HepG2 (cell line): ENCODE measurements around the gene BLOC1S4. TPM values are rescaled to one million over a fixed set of nuclear protein-coding genes. Genes with fewer than 3 reads are reported as not detected.

Experiments used
- EED ChIP-seq: sonication (generic); formaldehyde crosslinking; IDR thresholded peaks from 2 replicates; pipeline ENCODE4 v1.5.0; 2020; ENCODE audit warnings: mild to moderate bottlenecking, missing genetic modification reagents
- FOXK1 ChIP-seq: sonication (generic); formaldehyde crosslinking; IDR thresholded peaks from 2 replicates; pipeline ENCODE4 v1.4.0; 2020; ENCODE audit warnings: low read depth, missing genetic modification reagents, borderline replicate concordance
- HNRNPLL ChIP-seq: fragments of 200-400 bp; formaldehyde crosslinking; IDR thresholded peaks from 2 replicates; pipeline ENCODE4 v1.6.1; 2017; ENCODE audit warnings: mild to moderate bottlenecking, low read depth, low read length; ENCODE audit not compliant: poor library complexity, severe bottlenecking
- NFIB ChIP-seq: sonication (generic); formaldehyde crosslinking; IDR thresholded peaks from 2 replicates; pipeline ENCODE4 v1.9.0; 2021; ENCODE audit warnings: missing genetic modification reagents, mild to moderate bottlenecking, borderline replicate concordance
- SRY ChIP-seq: sonication (generic); formaldehyde crosslinking; IDR thresholded peaks from 2 replicates; pipeline ENCODE4 v1.8.0; 2022; ENCODE audit warnings: mild to moderate bottlenecking, missing genetic modification reagents
- SSRP1 ChIP-seq: IDR thresholded peaks from 2 replicates; pipeline ENCODE4 v1.6.1; 2016; ENCODE audit warnings: control low read depth
- ZBTB7A ChIP-seq: sonication (generic); formaldehyde crosslinking; IDR thresholded peaks from 2 replicates; pipeline ENCODE4 v1.8.0; 2022; ENCODE audit warnings: mild to moderate bottlenecking, missing genetic modification reagents
- ZFP90 ChIP-seq: sonication (generic); formaldehyde crosslinking; IDR thresholded peaks from 2 replicates; pipeline ENCODE4 v1.8.0; 2022; ENCODE audit warnings: missing genetic modification reagents, mild to moderate bottlenecking, inconsistent platforms, borderline replicate concordance
- ZNF225 ChIP-seq: sonication (generic); formaldehyde crosslinking; IDR thresholded peaks from 2 replicates; pipeline ENCODE4 v1.4.0; 2020; ENCODE audit warnings: mild to moderate bottlenecking, missing genetic modification reagents
- ZNF547 ChIP-seq: sonication (generic); formaldehyde crosslinking; IDR thresholded peaks from 2 replicates; pipeline ENCODE4 v1.5.1; 2020; ENCODE audit warnings: mild to moderate bottlenecking, missing genetic modification reagents
- ZNF557 ChIP-seq: sonication (generic); formaldehyde crosslinking; IDR thresholded peaks from 2 replicates; pipeline ENCODE4 v1.4.0; 2020; ENCODE audit warnings: missing genetic modification reagents
- ZNF567 ChIP-seq: sonication (generic); formaldehyde crosslinking; IDR thresholded peaks from 2 replicates; pipeline ENCODE4 v1.8.1; 2023; ENCODE audit warnings: mild to moderate bottlenecking, missing genetic modification reagents, borderline replicate concordance
- ZNF570 ChIP-seq: sonication (generic); formaldehyde crosslinking; IDR thresholded peaks from 2 replicates; pipeline ENCODE4 v1.4.0; 2020; ENCODE audit warnings: mild to moderate bottlenecking, missing genetic modification reagents, borderline replicate concordance
- ZNF709 ChIP-seq: sonication (generic); formaldehyde crosslinking; IDR thresholded peaks from 2 replicates; pipeline ENCODE4 v1.5.0; 2020; ENCODE audit warnings: mild to moderate bottlenecking, missing genetic modification reagents
- ZNF746 ChIP-seq: sonication (generic); formaldehyde crosslinking; IDR thresholded peaks from 2 replicates; pipeline ENCODE4 v1.8.0; 2022; ENCODE audit warnings: mild to moderate bottlenecking, missing genetic modification reagents
- ZNF816 ChIP-seq: sonication (generic); formaldehyde crosslinking; IDR thresholded peaks from 2 replicates; pipeline ENCODE4 v1.8.0; 2022; ENCODE audit warnings: missing genetic modification reagents, mild to moderate bottlenecking, borderline replicate concordance
- polyA plus RNA-seq, 8 experiments: library from polyadenylated mRNA; depleted of rRNA in 3 of 8; stranded (reverse) in 7 of 8; unstranded in 1 of 8; fragments of >200 nt; fragmentation: Illumina TruSeq in 4 of 8; extraction: Trizol in 4 of 8; gene quantifications; 2 replicates each; pipeline versions ENCODE4 v1.2.1 to v1.2.3, GENCODE V29; 2011 to 2016; ENCODE audit warnings: low read depth in 4 of 8, missing spikeins in 1 of 8, mixed read lengths in 1 of 8; ENCODE audit not compliant: insufficient read depth in 1 of 8
- total RNA-seq, 5 experiments: library from RNA; depleted of rRNA; stranded (reverse); fragments of >200 nt; fragmentation: Illumina TruSeq; extraction: Trizol; gene quantifications; 2 replicates each; pipeline ENCODE4 v1.2.3, GENCODE V29; 2016; ENCODE audit warnings: low read depth in 1 of 5
- TF ChIP-seq, protein P1 (sequence below): IDR thresholded peaks from 2 replicates; pipeline ENCODE4 v1.6.1; 2018; ENCODE audit warnings: missing genetic modification reagents, mild to moderate bottlenecking, missing compliant biosample characterization
- TF ChIP-seq, protein P2 (sequence below): sonication (generic); formaldehyde crosslinking; IDR thresholded peaks from 2 replicates; pipeline ENCODE4 v1.4.0; 2020; ENCODE audit warnings: missing genetic modification reagents
- TF ChIP-seq, protein P3 (sequence below): sonication (generic); formaldehyde crosslinking; IDR thresholded peaks from 2 replicates; pipeline ENCODE4 v1.4.0; 2020; ENCODE audit warnings: missing genetic modification reagents
- TF ChIP-seq, protein P4 (sequence below): sonication (generic); formaldehyde crosslinking; IDR thresholded peaks from 2 replicates; pipeline ENCODE4 v1.4.0; 2020; ENCODE audit warnings: mild to moderate bottlenecking, low read depth, missing genetic modification reagents

The BLOC1S4 gene
- total and polyA plus RNA-seq, 2 of the 13 experiments (the other 11 are each of a cell fraction or from before 2014, with no cell fraction given), result 15.5 to 20.9 TPM

DNA sequence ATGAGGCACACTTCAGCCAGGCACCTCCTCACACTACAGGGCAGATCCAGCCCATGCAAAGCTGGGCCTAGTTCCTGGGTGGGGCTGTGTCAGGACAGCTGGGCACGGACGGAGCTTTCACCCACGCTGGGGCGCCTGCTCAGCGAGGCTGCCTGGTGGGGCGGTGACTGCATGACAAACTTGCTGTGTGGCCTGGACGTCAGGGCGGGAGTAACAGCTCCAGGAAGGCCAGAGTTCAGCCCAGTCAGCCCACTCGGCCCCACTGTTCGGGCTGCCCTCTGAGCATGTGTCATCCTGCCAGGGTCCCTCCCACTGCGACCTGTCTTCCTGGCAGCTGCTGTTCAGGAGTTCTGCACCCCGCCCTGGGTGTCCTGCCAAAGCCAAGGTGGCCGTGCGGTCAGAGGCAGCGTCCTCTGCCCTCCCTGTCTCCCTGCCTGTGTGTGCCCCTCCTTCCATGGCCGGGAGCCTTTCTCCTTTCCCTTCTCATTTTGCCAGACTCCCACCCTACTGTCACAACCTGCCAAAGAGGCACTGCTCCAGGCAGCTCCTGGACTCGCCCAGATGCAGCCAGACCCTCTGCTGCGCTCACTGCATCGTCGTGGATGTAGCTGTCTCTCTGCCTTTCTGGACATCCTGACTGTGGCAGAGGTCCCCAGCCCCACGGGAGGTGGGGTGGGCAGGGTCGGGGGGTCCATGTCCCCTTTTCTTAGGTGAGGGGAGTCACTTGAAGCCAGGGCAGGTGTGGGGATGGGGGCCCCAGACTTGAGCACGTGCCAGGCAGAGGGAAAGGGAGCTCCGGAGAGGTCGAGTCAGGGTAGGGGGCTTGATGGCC lies 33.6 kb downstream of the BLOC1S4 start (continued):
- TF ChIP-seq ZNF547 (CRISPR knock-in tag) (peak; percentile 71), ZNF557 (CRISPR knock-in tag) (no peak), ZNF225 (CRISPR knock-in tag) (no peak), NFIB (CRISPR knock-in tag) (no peak), ZNF816 (CRISPR knock-in tag) (no peak), ZNF567 (CRISPR knock-in tag) (peak; percentile 25; the same call in 1 of the 2 replicates), FOXK1 (CRISPR knock-in tag) (no peak), ZNF570 (CRISPR knock-in tag) (no peak), ZFP90 (0 out of 2 replicates have a peak, but pooled peaks have one; percentile 56), ZBTB7A (CRISPR knock-in tag) (no peak), ZNF746 (CRISPR knock-in tag) (no peak; the same call in 1 of the 2 replicates), ZNF709 (peak; percentile 87), SSRP1 (no peak), EED (CRISPR knock-in tag) (no peak), SRY (no peak), HNRNPLL (peak; percentile 40)
- TF ChIP-seq, protein P1, sequence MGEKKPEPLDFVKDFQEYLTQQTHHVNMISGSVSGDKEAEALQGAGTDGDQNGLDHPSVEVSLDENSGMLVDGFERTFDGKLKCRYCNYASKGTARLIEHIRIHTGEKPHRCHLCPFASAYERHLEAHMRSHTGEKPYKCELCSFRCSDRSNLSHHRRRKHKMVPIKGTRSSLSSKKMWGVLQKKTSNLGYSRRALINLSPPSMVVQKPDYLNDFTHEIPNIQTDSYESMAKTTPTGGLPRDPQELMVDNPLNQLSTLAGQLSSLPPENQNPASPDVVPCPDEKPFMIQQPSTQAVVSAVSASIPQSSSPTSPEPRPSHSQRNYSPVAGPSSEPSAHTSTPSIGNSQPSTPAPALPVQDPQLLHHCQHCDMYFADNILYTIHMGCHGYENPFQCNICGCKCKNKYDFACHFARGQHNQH (CRISPR knock-in tag), result peak; percentile 93
- TF ChIP-seq, protein P2, sequence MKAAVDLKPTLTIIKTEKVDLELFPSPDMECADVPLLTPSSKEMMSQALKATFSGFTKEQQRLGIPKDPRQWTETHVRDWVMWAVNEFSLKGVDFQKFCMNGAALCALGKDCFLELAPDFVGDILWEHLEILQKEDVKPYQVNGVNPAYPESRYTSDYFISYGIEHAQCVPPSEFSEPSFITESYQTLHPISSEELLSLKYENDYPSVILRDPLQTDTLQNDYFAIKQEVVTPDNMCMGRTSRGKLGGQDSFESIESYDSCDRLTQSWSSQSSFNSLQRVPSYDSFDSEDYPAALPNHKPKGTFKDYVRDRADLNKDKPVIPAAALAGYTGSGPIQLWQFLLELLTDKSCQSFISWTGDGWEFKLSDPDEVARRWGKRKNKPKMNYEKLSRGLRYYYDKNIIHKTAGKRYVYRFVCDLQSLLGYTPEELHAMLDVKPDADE (CRISPR knock-in tag), result peak; percentile 19; the same call in 1 of the 2 replicates
- TF ChIP-seq, protein P3, sequence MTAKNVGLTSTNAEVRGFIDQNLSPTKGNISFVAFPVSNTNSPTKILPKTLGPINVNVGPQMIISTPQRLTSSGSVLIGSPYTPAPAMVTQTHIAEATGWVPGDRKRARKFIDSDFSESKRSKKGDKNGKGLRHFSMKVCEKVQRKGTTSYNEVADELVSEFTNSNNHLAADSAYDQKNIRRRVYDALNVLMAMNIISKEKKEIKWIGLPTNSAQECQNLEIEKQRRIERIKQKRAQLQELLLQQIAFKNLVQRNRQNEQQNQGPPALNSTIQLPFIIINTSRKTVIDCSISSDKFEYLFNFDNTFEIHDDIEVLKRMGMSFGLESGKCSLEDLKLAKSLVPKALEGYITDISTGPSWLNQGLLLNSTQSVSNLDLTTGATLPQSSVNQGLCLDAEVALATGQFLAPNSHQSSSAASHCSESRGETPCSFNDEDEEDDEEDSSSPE (CRISPR knock-in tag), result peak; percentile 80
- TF ChIP-seq, protein P4, sequence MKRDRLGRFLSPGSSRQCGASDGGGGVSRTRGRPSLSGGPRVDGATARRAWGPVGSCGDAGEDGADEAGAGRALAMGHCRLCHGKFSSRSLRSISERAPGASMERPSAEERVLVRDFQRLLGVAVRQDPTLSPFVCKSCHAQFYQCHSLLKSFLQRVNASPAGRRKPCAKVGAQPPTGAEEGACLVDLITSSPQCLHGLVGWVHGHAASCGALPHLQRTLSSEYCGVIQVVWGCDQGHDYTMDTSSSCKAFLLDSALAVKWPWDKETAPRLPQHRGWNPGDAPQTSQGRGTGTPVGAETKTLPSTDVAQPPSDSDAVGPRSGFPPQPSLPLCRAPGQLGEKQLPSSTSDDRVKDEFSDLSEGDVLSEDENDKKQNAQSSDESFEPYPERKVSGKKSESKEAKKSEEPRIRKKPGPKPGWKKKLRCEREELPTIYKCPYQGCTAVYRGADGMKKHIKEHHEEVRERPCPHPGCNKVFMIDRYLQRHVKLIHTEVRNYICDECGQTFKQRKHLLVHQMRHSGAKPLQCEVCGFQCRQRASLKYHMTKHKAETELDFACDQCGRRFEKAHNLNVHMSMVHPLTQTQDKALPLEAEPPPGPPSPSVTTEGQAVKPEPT (CRISPR knock-in tag), result no peak
